HEK293 (cell line): ENCODE data around the gene CEND1.

Experiments used
- ZNF274 ChIP-seq, 2 experiments: fragments of 200-500 bp in 1 of 2; fragments of 450-650 bp in 1 of 2; sonication (Bioruptor generic) in 1 of 2; formaldehyde crosslinking in 1 of 2; IDR thresholded peaks; 2 replicates each; pipeline versions ENCODE4 v1.5.1 to v1.6.1; 2014 to 2016; ENCODE audit warnings: borderline replicate concordance in 1 of 2, inconsistent platforms in 1 of 2, low read length in 1 of 2, missing biosample characterization in 1 of 2, missing genetic modification characterization in 1 of 2
- ZNF311 ChIP-seq: fragments of 450-650 bp; formaldehyde crosslinking; IDR thresholded peaks from 2 replicates; pipeline ENCODE4 v1.5.1; 2017; ENCODE audit warnings: missing biosample characterization, missing genetic modification characterization, borderline replicate concordance
- ZNF513 ChIP-seq: fragments of 450-650 bp; IDR thresholded peaks from 2 replicates; pipeline ENCODE4 v1.5.1; 2018; ENCODE audit warnings: missing biosample characterization, missing genetic modification characterization
- ZNF549 ChIP-seq: fragments of 450-650 bp; IDR thresholded peaks from 2 replicates; pipeline ENCODE4 v1.5.1; 2018; ENCODE audit warnings: missing biosample characterization, missing genetic modification characterization, mild to moderate bottlenecking, inconsistent platforms, moderate library complexity
- ZNF585B ChIP-seq: fragments of 450-650 bp; formaldehyde crosslinking; IDR thresholded peaks from 2 replicates; pipeline ENCODE4 v1.5.1; 2016; ENCODE audit warnings: missing biosample characterization, missing genetic modification characterization
- TF ChIP-seq, protein P1 (sequence below): fragments of 450-650 bp; formaldehyde crosslinking; IDR thresholded peaks from 2 replicates; pipeline ENCODE4 v1.5.1; 2016; ENCODE audit warnings: missing biosample characterization, missing genetic modification characterization
- TF ChIP-seq, protein P2 (sequence below): fragments of 450-650 bp; formaldehyde crosslinking; IDR thresholded peaks from 2 replicates; pipeline ENCODE4 v1.5.1; 2016; ENCODE audit warnings: missing biosample characterization, missing genetic modification characterization, low read depth
- TF ChIP-seq, protein P3 (sequence below): fragments of 450-650 bp; formaldehyde crosslinking; IDR thresholded peaks from 2 replicates; pipeline ENCODE4 v1.5.1; 2016; ENCODE audit warnings: missing biosample characterization, missing genetic modification characterization
- TF ChIP-seq, protein P4 (sequence below): fragments of 450-650 bp; formaldehyde crosslinking; IDR thresholded peaks from 2 replicates; pipeline ENCODE4 v1.5.1; 2016; ENCODE audit warnings: missing biosample characterization, missing genetic modification characterization

DNA sequence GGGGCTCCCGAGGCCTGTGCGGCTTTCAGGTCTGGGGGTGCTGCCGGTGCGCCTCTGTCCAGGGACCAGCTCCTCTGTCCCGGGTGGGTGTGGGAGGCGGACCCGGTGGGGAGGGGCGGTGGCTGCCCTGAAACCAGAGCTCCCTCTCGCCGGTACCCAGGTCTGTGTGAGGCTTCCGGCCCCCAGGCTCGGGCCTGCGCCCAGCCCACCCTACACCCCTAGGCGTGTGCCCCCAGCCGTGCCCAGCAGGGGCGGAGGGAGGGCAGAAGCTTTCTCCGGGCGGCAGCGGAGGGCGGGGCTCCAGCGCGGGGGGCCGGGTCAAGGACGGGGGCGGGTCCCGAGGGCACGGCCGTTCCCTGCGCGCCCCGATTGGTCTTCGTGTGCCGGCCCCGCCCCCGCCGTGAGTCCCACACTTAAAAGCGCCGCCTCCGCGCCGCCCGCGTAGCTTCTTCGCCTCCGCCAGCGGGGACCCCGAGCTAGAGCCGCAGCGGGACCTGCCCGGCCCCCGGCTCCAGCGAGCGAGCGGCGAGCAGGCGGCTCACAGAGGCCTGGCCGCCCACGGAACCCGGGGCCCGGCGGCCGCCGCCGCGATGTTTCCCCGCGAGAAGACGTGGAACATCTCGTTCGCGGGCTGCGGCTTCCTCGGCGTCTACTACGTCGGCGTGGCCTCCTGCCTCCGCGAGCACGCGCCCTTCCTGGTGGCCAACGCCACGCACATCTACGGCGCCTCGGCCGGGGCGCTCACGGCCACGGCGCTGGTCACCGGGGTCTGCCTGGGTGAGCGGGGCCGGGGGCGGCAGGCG lies 29.4 kb upstream of the CEND1 start:
- TF ChIP-seq, protein P1, sequence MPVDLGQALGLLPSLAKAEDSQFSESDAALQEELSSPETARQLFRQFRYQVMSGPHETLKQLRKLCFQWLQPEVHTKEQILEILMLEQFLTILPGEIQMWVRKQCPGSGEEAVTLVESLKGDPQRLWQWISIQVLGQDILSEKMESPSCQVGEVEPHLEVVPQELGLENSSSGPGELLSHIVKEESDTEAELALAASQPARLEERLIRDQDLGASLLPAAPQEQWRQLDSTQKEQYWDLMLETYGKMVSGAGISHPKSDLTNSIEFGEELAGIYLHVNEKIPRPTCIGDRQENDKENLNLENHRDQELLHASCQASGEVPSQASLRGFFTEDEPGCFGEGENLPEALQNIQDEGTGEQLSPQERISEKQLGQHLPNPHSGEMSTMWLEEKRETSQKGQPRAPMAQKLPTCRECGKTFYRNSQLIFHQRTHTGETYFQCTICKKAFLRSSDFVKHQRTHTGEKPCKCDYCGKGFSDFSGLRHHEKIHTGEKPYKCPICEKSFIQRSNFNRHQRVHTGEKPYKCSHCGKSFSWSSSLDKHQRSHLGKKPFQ (tag by site-specific recombination): no peak
- TF ChIP-seq, protein P2, sequence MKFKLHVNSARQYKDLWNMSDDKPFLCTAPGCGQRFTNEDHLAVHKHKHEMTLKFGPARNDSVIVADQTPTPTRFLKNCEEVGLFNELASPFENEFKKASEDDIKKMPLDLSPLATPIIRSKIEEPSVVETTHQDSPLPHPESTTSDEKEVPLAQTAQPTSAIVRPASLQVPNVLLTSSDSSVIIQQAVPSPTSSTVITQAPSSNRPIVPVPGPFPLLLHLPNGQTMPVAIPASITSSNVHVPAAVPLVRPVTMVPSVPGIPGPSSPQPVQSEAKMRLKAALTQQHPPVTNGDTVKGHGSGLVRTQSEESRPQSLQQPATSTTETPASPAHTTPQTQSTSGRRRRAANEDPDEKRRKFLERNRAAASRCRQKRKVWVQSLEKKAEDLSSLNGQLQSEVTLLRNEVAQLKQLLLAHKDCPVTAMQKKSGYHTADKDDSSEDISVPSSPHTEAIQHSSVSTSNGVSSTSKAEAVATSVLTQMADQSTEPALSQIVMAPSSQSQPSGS: no peak
- TF ChIP-seq ZNF274 (IDR thresholded peaks at IDR 0.05; ENCODE audit: low read length) (no peak), ZNF274 (tag by site-specific recombination; IDR thresholded peaks at IDR 0.05; ENCODE audit: borderline replicate concordance) (no peak), ZNF513 (tag by site-specific recombination) (no peak), ZNF585B (tag by site-specific recombination) (no peak), ZNF311 (no peak), ZNF549 (tag by site-specific recombination) (no peak)
- TF ChIP-seq, protein P3, sequence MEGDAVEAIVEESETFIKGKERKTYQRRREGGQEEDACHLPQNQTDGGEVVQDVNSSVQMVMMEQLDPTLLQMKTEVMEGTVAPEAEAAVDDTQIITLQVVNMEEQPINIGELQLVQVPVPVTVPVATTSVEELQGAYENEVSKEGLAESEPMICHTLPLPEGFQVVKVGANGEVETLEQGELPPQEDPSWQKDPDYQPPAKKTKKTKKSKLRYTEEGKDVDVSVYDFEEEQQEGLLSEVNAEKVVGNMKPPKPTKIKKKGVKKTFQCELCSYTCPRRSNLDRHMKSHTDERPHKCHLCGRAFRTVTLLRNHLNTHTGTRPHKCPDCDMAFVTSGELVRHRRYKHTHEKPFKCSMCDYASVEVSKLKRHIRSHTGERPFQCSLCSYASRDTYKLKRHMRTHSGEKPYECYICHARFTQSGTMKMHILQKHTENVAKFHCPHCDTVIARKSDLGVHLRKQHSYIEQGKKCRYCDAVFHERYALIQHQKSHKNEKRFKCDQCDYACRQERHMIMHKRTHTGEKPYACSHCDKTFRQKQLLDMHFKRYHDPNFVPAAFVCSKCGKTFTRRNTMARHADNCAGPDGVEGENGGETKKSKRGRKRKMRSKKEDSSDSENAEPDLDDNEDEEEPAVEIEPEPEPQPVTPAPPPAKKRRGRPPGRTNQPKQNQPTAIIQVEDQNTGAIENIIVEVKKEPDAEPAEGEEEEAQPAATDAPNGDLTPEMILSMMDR: no peak
- TF ChIP-seq, protein P4, sequence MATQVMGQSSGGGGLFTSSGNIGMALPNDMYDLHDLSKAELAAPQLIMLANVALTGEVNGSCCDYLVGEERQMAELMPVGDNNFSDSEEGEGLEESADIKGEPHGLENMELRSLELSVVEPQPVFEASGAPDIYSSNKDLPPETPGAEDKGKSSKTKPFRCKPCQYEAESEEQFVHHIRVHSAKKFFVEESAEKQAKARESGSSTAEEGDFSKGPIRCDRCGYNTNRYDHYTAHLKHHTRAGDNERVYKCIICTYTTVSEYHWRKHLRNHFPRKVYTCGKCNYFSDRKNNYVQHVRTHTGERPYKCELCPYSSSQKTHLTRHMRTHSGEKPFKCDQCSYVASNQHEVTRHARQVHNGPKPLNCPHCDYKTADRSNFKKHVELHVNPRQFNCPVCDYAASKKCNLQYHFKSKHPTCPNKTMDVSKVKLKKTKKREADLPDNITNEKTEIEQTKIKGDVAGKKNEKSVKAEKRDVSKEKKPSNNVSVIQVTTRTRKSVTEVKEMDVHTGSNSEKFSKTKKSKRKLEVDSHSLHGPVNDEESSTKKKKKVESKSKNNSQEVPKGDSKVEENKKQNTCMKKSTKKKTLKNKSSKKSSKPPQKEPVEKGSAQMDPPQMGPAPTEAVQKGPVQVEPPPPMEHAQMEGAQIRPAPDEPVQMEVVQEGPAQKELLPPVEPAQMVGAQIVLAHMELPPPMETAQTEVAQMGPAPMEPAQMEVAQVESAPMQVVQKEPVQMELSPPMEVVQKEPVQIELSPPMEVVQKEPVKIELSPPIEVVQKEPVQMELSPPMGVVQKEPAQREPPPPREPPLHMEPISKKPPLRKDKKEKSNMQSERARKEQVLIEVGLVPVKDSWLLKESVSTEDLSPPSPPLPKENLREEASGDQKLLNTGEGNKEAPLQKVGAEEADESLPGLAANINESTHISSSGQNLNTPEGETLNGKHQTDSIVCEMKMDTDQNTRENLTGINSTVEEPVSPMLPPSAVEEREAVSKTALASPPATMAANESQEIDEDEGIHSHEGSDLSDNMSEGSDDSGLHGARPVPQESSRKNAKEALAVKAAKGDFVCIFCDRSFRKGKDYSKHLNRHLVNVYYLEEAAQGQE (tag by site-specific recombination): 0 out of 2 replicates have a peak, but pooled peaks have one; percentile 16
